OCI-LY1 (cell line): ENCODE results near the gene POLD3.

Experiments used
- H2AFZ ChIP-seq: fragments of 200-600 bp; sonication (generic), shearing (Covaris generic); 2 replicates; pipeline ENCODE4 v1.6.0; 2014; ENCODE audit warnings: antibody characterized with exemption, mild to moderate bottlenecking, low read length
- H3F3A ChIP-seq: fragments of 200-600 bp; sonication (generic), shearing (Covaris generic); 2 replicates; pipeline ENCODE4 v1.6.0; 2014; ENCODE audit warnings: mild to moderate bottlenecking, antibody characterized with exemption, low read length, moderate library complexity; ENCODE audit not compliant: insufficient read depth
- H3K27ac ChIP-seq: fragments of 200-600 bp; sonication (generic); 2 replicates; pipeline ENCODE4 v1.5.1; 2014; ENCODE audit warnings: low read length, mixed run types, mild to moderate bottlenecking, low read depth; ENCODE audit not compliant: poor library complexity, severe bottlenecking
- H3K27me3 ChIP-seq: fragments of 200-600 bp; sonication (generic); 2 replicates; pipeline ENCODE4 v1.6.0; 2014; ENCODE audit warnings: antibody characterized with exemption, mild to moderate bottlenecking, low read length, moderate library complexity; ENCODE audit not compliant: insufficient read depth
- H3K36me3 ChIP-seq: fragments of 200-600 bp; sonication (generic); 2 replicates; pipeline ENCODE4 v1.6.1; 2014; ENCODE audit warnings: mild to moderate bottlenecking, antibody characterized with exemption, low read length, moderate library complexity, mixed read lengths; ENCODE audit not compliant: insufficient read depth
- H3K4me1 ChIP-seq: fragments of 200-600 bp; sonication (generic); 2 replicates; pipeline ENCODE4 v1.5.1; 2014; ENCODE audit warnings: mild to moderate bottlenecking, low read length, moderate library complexity; ENCODE audit not compliant: insufficient read depth, severe bottlenecking
- H3K4me2 ChIP-seq: fragments of 200-600 bp; sonication (generic), shearing (Covaris generic); 2 replicates; pipeline ENCODE4 v1.6.1; 2014; ENCODE audit warnings: low read length
- H3K4me3 ChIP-seq: fragments of 200-600 bp; sonication (generic); 2 replicates; pipeline ENCODE4 v1.5.1; 2014; ENCODE audit warnings: low read length, low read depth, mild to moderate bottlenecking, mixed read lengths; ENCODE audit not compliant: poor library complexity, severe bottlenecking
- H3K79me2 ChIP-seq: fragments of 200-600 bp; shearing (Covaris generic); 2 replicates; pipeline ENCODE4 v1.6.1; 2016; ENCODE audit warnings: mixed run types, low read length, mixed read lengths; ENCODE audit not compliant: insufficient read depth
- H3K9ac ChIP-seq: fragments of 200-600 bp; sonication (generic), shearing (Covaris generic); 2 replicates; pipeline ENCODE4 v1.6.1; 2014; ENCODE audit warnings: mild to moderate bottlenecking, low read length, mixed read lengths
- H3K9me2 ChIP-seq: fragments of 200-600 bp; sonication (generic), shearing (Covaris generic); 2 replicates; pipeline ENCODE4 v1.6.1; 2014; ENCODE audit warnings: low read depth, mild to moderate bottlenecking, low read length, mixed read lengths
- H3K9me3 ChIP-seq: fragments of 200-600 bp; shearing (Covaris generic); 2 replicates; pipeline ENCODE4 v1.6.1; 2014; ENCODE audit warnings: low read length, mixed read lengths
- H4K20me1 ChIP-seq: fragments of 200-600 bp; sonication (generic), shearing (Covaris generic); 2 replicates; pipeline ENCODE4 v1.6.0; 2016; ENCODE audit warnings: mild to moderate bottlenecking, low read length; ENCODE audit not compliant: insufficient read depth
- EZH2 ChIP-seq: fragments of 200-600 bp; sonication (generic), shearing (Covaris generic); IDR thresholded peaks from 2 replicates; pipeline ENCODE4 v1.8.0; 2017; ENCODE audit warnings: borderline replicate concordance, mixed run types, mild to moderate bottlenecking, antibody characterized with exemption, low read length, moderate library complexity, mixed read lengths
- TF ChIP-seq, protein P1 (sequence below): fragments of 200-600 bp; sonication (generic), shearing (Covaris generic); IDR thresholded peaks from 2 replicates; pipeline ENCODE4 v1.5.1; 2017; ENCODE audit warnings: mild to moderate bottlenecking, antibody characterized with exemption, low read length, moderate library complexity, mixed read lengths

The POLD3 gene

DNA sequence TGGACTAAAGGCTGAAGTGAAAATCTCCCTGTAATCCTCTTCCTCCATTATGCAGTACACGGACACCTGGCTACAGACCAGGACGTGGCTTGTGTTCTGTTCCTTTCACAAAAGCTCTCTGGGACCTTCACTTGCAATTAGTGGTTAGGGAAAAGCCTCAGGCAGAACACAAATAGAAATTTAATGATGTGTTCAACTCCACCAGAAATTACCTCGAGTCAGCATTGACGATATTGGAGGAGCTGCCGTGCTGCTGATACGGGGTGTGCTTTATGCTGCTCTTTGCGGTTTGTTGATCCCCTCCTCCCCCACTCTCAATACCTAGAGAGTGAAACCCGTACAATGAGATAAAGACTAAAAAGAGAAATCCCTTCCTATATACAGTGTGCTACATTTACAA is 48.9 kb downstream of the POLD3 start:
- TF ChIP-seq EZH2: no peak
- TF ChIP-seq, protein P1, sequence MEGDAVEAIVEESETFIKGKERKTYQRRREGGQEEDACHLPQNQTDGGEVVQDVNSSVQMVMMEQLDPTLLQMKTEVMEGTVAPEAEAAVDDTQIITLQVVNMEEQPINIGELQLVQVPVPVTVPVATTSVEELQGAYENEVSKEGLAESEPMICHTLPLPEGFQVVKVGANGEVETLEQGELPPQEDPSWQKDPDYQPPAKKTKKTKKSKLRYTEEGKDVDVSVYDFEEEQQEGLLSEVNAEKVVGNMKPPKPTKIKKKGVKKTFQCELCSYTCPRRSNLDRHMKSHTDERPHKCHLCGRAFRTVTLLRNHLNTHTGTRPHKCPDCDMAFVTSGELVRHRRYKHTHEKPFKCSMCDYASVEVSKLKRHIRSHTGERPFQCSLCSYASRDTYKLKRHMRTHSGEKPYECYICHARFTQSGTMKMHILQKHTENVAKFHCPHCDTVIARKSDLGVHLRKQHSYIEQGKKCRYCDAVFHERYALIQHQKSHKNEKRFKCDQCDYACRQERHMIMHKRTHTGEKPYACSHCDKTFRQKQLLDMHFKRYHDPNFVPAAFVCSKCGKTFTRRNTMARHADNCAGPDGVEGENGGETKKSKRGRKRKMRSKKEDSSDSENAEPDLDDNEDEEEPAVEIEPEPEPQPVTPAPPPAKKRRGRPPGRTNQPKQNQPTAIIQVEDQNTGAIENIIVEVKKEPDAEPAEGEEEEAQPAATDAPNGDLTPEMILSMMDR: no peak
- H3K4me3 ChIP-seq: no peak overlapping the region
- H3K4me1 ChIP-seq: no peaks in the 10 kb centered on the region
- no peaks in the 10 kb centered on the region for H3K9me3 ChIP-seq
- no peaks in the 10 kb centered on the region for H3K79me2 ChIP-seq
- no peaks in the 10 kb centered on the region for H3K9me2 ChIP-seq
- H3K36me3 ChIP-seq: peaks cover 85% of the 10 kb centered on the region
- no peaks in the 10 kb centered on the region for H3K27me3 ChIP-seq
- H3F3A ChIP-seq: no peaks in the 10 kb centered on the region
- no peak overlapping the region for H3K4me2 ChIP-seq
- no peak overlapping the region for H2AFZ ChIP-seq
- H3K27ac ChIP-seq: no peak overlapping the region
- no peaks in the 10 kb centered on the region for H4K20me1 ChIP-seq
- no peak overlapping the region for H3K9ac ChIP-seq

DNA sequence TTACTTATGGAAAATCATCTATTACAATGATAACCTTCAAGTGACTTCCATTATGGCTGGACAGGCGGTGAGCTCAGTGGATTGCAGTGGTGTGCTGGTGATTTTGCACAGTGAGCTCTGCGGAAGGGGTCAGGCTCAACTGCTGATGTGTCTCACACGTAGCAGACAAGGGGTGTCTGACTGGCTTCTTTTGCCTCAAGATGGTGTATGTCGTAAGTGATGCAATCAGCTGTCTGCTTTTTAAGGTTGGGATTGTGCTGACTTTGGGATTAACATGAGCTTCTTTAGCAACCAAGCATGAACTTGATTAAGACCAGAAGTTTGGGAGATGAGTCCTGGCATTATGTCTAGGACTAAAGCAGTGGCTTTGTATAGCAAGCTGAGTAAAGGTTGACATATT is 49.5 kb downstream of the POLD3 start:
- Histone ChIP-seq H4K20me1 (no peaks in the 10 kb centered on the region), H3K27ac (no peak overlapping the region), H3K4me2 (no peak overlapping the region), H3K4me1 (no peaks in the 10 kb centered on the region), H2AFZ (no peak overlapping the region), H3K79me2 (no peaks in the 10 kb centered on the region), H3K36me3 (peaks cover 79% of the 10 kb centered on the region), H3K27me3 (no peaks in the 10 kb centered on the region), H3F3A (no peaks in the 10 kb centered on the region), H3K4me3 (no peak overlapping the region), H3K9me2 (no peaks in the 10 kb centered on the region), H3K9me3 (no peaks in the 10 kb centered on the region), H3K9ac (no peak overlapping the region)
- TF ChIP-seq EZH2: no peak
- TF ChIP-seq, protein P1: no peak

GRCh38 chr11:74642912-74643311 is 50.5 kb downstream of the POLD3 start:
- no peak overlapping the region for H3K9ac ChIP-seq
- H3K4me2 ChIP-seq: no peak overlapping the region
- no peaks in the 10 kb centered on the region for H3K9me3 ChIP-seq
- H3K4me3 ChIP-seq: no peak overlapping the region
- H3K36me3 ChIP-seq: peaks cover 69% of the 10 kb centered on the region
- TF ChIP-seq, protein P1: no peak
- no peak for TF ChIP-seq EZH2
- no peaks in the 10 kb centered on the region for H3K79me2 ChIP-seq
- no peaks in the 10 kb centered on the region for H4K20me1 ChIP-seq
- H3F3A ChIP-seq: no peaks in the 10 kb centered on the region
- no peaks in the 10 kb centered on the region for H3K27me3 ChIP-seq
- H3K27ac ChIP-seq: no peak overlapping the region
- H3K9me2 ChIP-seq: no peaks in the 10 kb centered on the region
- H3K4me1 ChIP-seq: no peaks in the 10 kb centered on the region
- no peak overlapping the region for H2AFZ ChIP-seq
